Measurements from ENCODE around the gene SELPLG. TPM values are rescaled to one million over a fixed set of nuclear protein-coding genes. Genes with fewer than 3 reads are reported as not detected.
"Not testable (repeated sequence)": the region's sequence is repeated elsewhere in the genome, so short reads cannot be mapped to it uniquely, and the experiment has no call there.

Gene SELPLG
- total RNA-seq, 1 donor from 2014 or later, result 47.4 TPM

DNA sequence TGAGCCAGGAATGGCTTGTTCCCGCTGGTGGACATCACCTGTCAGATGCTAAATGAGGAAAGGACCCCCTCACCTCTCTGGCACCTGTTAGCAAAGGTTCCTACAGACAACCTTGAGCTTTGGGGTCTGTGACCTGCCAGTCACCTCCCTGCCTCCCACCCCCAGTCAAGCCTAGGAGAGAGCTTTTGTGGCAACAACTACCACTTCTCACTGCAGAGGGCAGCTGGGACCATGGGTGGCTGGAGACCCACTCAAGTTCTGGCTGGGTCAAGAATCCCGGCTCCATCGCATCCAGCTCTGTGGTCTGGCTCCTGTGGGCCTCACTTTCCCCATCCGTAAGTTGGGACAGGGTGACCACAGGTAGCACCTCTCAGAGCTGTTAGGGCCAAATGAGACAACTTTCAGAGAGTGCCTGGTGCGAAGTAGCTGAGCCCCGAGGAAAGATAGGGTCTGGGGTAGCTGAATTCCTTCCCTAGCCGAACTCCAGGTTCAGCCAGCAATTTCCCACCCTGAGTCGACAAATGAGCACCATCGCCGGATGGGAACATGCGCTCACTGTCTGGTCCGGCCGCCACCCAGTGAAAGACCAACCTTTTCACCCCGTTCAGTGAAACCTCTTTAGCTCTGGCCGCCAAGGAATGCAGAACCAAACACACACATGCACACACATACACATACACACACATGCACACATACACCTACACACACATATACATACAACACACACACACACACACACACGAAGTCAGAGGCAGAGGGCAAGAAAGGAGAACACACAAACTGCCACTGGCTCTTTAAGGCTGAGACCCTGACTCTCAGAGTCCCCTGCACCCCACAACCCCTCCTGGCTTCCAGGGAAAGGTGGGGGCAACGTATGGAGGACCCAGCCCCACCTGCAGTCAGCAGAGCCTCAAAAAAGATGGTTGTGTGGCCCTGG is 37.7 kb downstream of the SELPLG start:
- H3K27me3 Mint-ChIP-seq, result no peaks in the 10 kb centered on the region
- no peak overlapping the region for H3K4me3 Mint-ChIP-seq
- DNase-seq, result no peak
- intact Hi-C loops (cut with micrococcal nuclease), result no loop called here
- no peak overlapping the region for H3K27ac Mint-ChIP-seq
- H3K9me3 Mint-ChIP-seq, result no peaks in the 10 kb centered on the region
- H3K36me3 Mint-ChIP-seq (ENCODE audit: low read depth), result no peaks in the 10 kb centered on the region
- H3K4me1 Mint-ChIP-seq, result no peaks in the 10 kb centered on the region

DNA sequence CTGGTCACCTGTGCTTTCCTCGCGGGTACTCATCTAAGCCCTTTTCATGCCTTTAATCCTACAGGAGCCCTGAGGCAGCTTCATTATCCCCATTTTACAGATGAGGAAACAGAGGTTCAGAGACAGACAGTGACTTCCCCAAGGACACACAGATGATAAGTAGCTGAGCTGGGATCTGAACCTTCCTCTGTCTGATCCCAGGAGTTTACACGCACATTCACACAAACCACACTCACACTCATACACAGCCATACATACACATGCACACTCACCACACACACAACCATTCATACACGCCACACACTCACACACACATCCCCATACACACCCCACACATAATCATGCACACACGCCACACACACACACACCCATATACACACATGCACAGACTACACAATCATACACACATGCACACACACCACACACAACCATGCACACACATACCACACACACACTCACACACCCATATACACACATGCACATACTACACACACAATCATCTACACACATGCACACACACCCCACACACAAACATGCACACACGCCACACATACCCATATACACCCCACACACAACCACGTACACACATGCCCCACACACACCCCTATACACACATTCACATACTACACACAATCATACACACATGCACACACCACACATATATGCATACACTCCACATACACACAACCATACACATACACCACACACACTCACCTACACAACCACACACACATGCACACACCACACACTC is 38.6 kb downstream of the SELPLG start:
- Mint-ChIP-seq H3K27ac (no peak overlapping the region), H3K4me1 (no peaks in the 10 kb centered on the region), H3K36me3 (ENCODE audit: low read depth) (no peaks in the 10 kb centered on the region), H3K9me3 (no peaks in the 10 kb centered on the region), H3K4me3 (no peak overlapping the region), H3K27me3 (no peaks in the 10 kb centered on the region)
- no peak for DNase-seq
- intact Hi-C loops (cut with micrococcal nuclease), result no loop called here

DNA sequence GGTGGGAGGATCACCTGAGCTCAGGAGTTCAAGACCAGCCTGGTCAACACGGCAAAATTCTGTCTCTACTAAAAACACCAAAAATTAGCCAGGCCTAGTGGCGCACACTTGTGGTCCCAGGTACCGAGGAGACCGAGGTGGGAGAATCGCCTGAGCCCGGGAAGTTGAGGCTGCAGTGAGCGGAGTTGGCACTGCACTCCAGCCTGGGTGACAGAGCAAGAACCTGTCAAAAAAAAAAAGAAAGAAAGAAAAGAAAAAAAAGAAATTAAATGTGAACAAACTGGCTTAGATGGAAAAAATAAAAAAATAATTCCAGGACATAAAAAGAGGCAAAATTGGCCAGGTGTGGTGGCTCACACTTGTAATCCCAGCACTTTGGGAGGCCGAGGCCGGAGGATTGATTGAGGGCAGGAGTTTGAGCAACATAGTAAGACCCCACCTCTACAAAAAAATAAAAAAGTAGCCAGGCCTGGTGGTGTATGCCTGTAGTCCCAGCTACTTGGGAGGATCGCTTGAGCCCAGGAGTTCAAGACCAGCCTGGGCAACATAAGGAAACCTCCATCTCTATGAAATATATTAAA is 39.3 kb downstream of the SELPLG start:
- H3K27ac Mint-ChIP-seq, result no peak overlapping the region
- H3K27me3 Mint-ChIP-seq, result no peaks in the 10 kb centered on the region
- intact Hi-C loops (cut with micrococcal nuclease), result no loop called here
- no peaks in the 10 kb centered on the region for H3K9me3 Mint-ChIP-seq
- no peak overlapping the region for H3K4me3 Mint-ChIP-seq
- no peaks in the 10 kb centered on the region for H3K4me1 Mint-ChIP-seq
- H3K36me3 Mint-ChIP-seq (ENCODE audit: low read depth), result no peaks in the 10 kb centered on the region
- no peak for DNase-seq

DNA sequence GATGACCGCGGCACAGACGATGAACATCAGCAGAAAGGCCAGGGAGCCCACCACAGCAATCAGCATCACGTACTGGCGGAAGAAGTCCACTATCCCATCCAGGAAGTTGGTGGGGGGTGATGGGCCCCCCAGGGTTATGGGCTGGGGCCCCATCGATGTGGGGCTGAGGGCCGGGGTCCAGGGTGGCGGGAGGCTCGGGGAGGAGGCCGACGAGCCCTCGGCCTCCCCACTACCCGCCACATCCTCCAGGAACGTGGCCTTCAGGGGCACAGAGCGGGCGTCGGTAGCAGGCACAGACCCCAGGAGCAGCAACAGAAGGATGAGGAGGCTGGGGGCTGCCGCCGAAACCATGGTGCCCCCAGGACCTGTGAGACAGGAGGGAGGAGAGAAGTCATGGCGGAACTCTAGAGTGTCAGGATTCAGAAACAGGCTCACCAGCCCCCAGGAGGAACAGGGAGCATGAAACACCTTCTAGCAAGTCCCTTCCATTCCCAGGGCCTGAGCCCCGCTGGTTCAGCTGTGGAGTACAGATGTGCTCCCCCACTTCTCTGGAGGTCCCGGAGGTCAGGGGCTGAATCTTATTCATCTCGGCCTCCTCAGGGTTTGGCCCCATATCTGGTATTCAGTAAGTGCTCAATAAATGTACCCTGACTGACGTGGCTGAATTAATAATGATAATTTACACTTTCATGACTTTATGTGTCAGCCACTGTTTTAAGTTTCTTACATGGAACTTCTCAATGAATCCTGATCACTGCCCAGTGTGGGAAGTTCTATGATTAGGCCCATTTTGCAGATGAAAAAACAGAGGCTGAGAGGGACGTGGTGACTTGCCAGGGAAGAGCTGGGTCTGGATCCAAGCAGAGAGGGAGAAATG is 41.4 kb downstream of the SELPLG start:
- Mint-ChIP-seq H3K36me3 (ENCODE audit: low read depth) (no peaks in the 10 kb centered on the region), H3K27me3 (no peaks in the 10 kb centered on the region), H3K4me1 (no peaks in the 10 kb centered on the region), H3K4me3 (no peak overlapping the region), H3K9me3 (no peaks in the 10 kb centered on the region), H3K27ac (no peak overlapping the region)
- DNase-seq, result no peak
- intact Hi-C loops (cut with micrococcal nuclease), result no loop called here

DNA sequence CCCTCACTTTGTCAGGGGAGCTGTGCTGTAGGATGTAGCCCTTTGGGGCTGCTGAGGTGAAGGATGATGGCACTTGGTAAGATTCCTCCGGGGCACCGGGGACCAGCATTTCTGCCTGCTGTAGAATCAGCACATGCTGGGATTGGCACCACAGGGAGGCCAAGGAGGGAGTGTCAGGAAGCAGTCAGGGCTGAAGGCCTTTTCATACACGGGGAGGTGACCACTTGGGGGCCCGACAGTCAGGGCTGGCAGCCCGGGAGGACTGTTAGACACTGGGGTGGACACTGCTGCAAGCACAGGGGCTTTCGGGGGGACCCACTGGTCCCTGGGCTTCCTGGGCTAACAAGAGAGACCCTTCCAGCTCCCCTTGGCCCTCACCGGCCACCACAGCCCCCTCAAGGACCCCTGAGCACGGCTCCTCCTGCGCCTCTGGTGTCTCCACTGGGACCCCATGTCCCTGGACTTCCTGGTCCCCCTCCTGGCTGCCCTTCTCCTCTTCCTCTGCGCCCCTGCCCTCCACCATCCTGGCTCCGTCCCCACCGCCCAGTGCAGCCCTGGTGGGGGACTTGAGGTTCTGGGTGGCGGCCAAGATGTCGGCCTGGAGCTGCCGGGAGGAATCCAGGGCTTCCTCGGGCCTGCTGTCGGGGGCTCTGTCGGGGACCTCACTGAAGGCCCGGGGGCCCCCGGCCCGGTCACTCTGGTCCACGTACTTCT is 42.3 kb downstream of the SELPLG start:
- Mint-ChIP-seq H3K36me3 (ENCODE audit: low read depth) (no peaks in the 10 kb centered on the region), H3K4me3 (no peak overlapping the region), H3K27me3 (no peaks in the 10 kb centered on the region), H3K4me1 (no peaks in the 10 kb centered on the region), H3K27ac (no peak overlapping the region), H3K9me3 (no peaks in the 10 kb centered on the region)
- DNase-seq, result no peak
- intact Hi-C loops (cut with micrococcal nuclease), result no loop called here

DNA sequence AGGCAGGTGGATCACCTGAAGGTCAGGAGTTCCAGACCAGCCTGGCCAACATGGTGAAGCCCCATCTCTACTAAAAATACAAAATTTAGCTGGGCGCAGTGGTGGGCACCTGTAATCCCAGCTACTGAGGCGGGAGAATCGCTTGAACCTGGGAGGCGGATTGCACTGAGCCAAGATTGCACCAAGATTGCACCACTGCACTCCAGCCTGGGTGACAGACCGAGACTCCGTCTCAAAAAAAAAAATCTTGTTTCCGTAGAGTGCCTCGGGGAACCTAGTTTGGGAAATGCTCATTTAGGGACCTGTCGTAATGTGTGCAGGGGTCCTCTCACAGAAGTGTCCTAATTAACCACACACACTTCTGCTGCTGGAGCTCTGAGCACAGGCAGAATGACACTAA is 43.2 kb downstream of the SELPLG start:
- DNase-seq; H3K9me3 Mint-ChIP-seq; H3K36me3 Mint-ChIP-seq (ENCODE audit: low read depth); H3K27me3 Mint-ChIP-seq; H3K4me1 Mint-ChIP-seq; intact Hi-C loops (cut with micrococcal nuclease); H3K27ac Mint-ChIP-seq; H3K4me3 Mint-ChIP-seq: not testable (repeated sequence)

DNA sequence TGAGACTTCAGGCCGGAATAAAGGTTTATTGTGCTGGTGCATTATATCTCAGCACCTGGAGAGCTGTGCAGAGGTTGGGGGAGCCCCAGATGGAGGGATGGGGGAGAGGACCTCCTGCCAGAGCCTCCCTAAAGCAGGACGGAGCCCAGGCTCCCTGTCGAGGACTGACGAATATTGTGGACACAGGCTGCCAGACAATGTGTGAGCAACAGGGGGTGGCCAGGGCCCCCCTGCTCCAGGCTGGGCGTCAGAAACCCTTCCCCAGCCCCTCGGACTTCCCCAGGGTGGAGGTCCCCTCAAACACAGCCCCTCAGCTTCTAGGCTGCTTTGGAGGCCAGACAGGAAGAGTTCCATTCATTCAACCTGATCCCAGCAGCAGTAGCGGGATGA is 43.9 kb downstream of the SELPLG start:
- peaks cover under 1% of the 10 kb centered on the region for H3K27me3 Mint-ChIP-seq
- no peak overlapping the region for H3K4me3 Mint-ChIP-seq
- no peaks in the 10 kb centered on the region for H3K4me1 Mint-ChIP-seq
- intact Hi-C loops (cut with micrococcal nuclease), result no loop called here
- H3K36me3 Mint-ChIP-seq (ENCODE audit: low read depth), result no peaks in the 10 kb centered on the region
- no peak overlapping the region for H3K27ac Mint-ChIP-seq
- no peaks in the 10 kb centered on the region for H3K9me3 Mint-ChIP-seq
- DNase-seq, result no peak

DNA sequence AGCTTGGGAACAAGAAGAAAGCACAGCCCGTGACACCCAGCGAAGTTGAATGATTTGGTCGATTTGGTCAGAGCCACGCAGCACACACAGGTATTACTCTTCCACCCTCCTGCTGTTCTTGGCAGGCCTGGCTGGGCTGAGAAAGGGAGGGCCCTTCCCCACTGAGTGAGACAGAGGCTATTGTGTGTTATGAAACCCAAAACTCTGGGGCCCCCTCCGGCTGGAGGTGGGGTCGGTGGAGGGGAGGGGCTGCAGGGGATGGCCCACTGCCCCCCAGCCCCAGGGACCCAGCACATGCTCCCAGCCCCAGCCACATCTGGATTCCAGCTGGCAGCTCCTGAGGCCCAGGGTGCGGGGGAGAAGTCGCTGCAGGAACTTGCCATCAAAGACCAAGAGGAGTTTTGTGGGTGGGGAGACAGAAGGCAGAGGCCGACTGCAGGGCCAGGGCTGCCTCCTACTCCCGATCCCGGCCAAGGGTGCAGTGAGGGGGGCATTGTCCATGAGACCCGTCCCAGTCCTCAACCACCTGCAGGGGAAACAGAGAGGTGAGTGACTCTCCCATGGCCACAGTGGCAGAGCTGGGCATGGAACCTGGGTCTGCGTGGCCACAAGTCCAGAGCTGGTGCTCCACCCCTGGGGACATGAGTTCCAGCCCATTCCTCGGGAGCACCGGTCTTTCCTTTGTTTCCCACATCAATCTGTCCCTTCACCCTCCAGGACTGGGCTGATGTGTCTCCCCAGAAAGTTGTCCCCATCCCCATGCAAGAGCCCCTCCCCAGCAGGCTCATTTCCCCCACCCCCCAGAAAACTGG is 44.5 kb downstream of the SELPLG start:
- H3K4me3 Mint-ChIP-seq, result no peak overlapping the region
- H3K27me3 Mint-ChIP-seq, result peaks cover 5% of the 10 kb centered on the region
- H3K27ac Mint-ChIP-seq, result no peak overlapping the region
- no peaks in the 10 kb centered on the region for H3K4me1 Mint-ChIP-seq
- H3K36me3 Mint-ChIP-seq (ENCODE audit: low read depth), result no peaks in the 10 kb centered on the region
- intact Hi-C loops (cut with micrococcal nuclease), result no loop called here
- DNase-seq, result no peak
- no peaks in the 10 kb centered on the region for H3K9me3 Mint-ChIP-seq

DNA sequence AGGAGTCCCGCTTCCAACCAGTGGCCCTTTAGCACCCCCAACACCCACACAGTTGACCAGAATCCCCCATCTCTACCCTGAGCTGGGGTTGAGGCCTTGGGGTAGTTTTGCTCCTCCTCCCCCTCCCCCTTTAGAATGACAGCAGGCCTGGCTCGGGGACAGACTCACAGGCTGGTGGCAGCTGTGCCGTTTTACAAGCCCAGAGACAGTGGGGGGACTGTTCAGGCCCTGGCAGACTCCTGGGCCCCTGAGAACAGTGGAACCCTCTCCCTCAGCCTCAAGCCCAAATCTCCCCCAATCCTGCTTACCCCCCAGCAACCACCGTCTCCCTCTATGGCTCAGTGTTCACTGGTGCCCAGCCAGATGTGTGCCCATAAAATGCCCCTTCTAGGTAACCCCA is 45.9 kb downstream of the SELPLG start:
- no peaks in the 10 kb centered on the region for H3K4me1 Mint-ChIP-seq

DNA sequence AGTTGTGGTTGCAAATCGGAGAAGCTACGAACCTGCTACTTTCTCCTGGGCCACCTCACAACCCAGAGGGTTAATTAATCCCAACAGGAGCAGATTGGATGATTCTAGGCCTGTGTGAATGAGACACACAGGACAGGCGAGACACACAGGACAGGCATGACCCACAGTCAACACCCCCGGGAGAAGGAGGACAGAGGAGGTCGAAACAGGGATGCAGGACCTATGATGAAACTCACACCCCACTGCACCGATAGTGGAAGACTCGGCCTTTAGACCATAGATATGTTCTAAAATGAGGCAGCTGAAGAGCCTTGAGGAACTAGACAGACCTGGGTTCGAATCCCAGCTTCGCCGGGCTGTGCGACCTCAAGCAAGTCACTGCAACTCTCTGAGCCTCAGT is 47.4 kb downstream of the SELPLG start:
- intact Hi-C loops (cut with micrococcal nuclease), result no loop called here
- Mint-ChIP-seq H3K27me3 (peaks cover 8% of the 10 kb centered on the region), H3K36me3 (ENCODE audit: low read depth) (no peaks in the 10 kb centered on the region), H3K4me3 (no peak overlapping the region), H3K27ac (no peak overlapping the region), H3K9me3 (no peaks in the 10 kb centered on the region), H3K4me1 (no peaks in the 10 kb centered on the region)
- DNase-seq, result no peak

More for the DNA sequence above, 45.9 kb downstream of the SELPLG start:
- no peaks in the 10 kb centered on the region for H3K36me3 Mint-ChIP-seq (ENCODE audit: low read depth)
- intact Hi-C loops (cut with micrococcal nuclease), result no loop called here
- no peaks in the 10 kb centered on the region for H3K9me3 Mint-ChIP-seq
- H3K27me3 Mint-ChIP-seq, result peaks cover 8% of the 10 kb centered on the region
- no peak overlapping the region for H3K27ac Mint-ChIP-seq
- H3K4me3 Mint-ChIP-seq, result no peak overlapping the region
- DNase-seq, result no peak

DNA sequence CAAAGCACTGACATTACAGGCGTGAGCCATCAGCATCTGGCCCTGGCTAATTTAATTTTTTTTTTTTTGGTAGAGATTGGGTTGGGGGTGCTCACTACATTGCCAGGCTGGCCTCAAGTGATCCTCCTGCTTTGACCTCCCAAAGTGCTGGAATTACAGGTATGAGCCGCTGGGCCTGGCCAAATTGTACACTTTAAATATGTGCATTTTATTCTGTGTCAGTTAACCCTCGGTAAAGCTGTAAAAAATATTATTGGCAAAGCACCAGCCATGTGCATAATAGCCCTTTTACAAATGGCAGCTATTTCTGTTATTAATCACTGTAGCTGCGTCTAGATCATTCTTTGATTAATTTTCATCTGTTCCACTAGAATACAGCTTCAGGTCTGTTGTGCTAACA is 47.8 kb downstream of the SELPLG start:
- Mint-ChIP-seq H3K9me3 (no peaks in the 10 kb centered on the region), H3K4me3 (no peak overlapping the region), H3K27ac (no peak overlapping the region), H3K36me3 (ENCODE audit: low read depth) (no peaks in the 10 kb centered on the region), H3K27me3 (peaks cover 8% of the 10 kb centered on the region), H3K4me1 (no peaks in the 10 kb centered on the region)
- intact Hi-C loops (cut with micrococcal nuclease), result no loop called here
- DNase-seq, result no peak

DNA sequence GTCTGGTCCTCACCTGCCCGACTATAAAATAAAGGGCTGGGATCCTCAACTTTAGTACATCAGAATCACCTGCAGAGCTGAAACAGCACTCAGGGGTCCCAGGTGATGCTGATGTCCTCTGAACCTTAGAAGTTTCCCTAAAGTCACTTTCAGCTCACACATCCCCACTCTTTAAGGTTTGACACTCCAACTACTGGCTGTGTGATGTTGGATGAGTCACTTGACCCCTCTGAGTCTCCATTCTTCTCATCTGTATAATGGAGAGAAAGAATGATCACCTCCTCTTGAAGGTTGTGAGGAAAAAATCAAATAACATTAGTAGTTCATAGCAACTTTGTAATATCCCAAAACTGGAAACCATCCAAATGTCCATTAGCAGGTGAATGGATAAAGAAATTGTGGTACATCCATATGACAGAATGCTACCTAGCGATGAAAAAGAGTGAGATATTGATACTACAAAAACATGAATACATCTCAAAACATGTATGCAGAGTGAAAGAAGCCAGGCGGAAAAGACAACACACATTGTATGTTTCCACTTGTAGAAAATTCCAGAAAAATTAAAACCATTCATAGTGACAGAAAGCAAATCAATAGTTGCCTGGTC is 49.1 kb downstream of the SELPLG start:
- H3K9me3 Mint-ChIP-seq, result no peaks in the 10 kb centered on the region

More for the DNA sequence above, 49.1 kb downstream of the SELPLG start:
- intact Hi-C loops (cut with micrococcal nuclease), result no loop called here
- no peaks in the 10 kb centered on the region for H3K4me1 Mint-ChIP-seq
- no peak overlapping the region for H3K4me3 Mint-ChIP-seq
- peaks cover 8% of the 10 kb centered on the region for H3K27me3 Mint-ChIP-seq
- H3K27ac Mint-ChIP-seq, result no peak overlapping the region
- H3K36me3 Mint-ChIP-seq (ENCODE audit: low read depth), result no peaks in the 10 kb centered on the region
- no peak for DNase-seq

Data from activated CD4-positive, alpha-beta T cell treated with anti-CD3 and anti-CD28 coated beads, Interleukin-2, amount 10 ng/mL, durations not matched to agents 24 days and 14 days (primary cell).